ENCODE measurements around the gene PCDH8. TPM values are rescaled to one million over a fixed set of nuclear protein-coding genes. Genes with fewer than 3 reads are reported as not detected.
A peak's percentile ranks its signal among the peaks of the same experiment; 100 is the strongest.

PCDH8 gene
- total RNA-seq, 2 experiments from 2014 or later, result not detected

- H3K27me3 Mint-ChIP-seq, result peaks cover 77% of the 10 kb centered on the region
- no peak overlapping the region for H3K27ac Mint-ChIP-seq
- DNase-seq (peak; percentile 45), ATAC-seq (peak; percentile 25)
- no peaks in the 10 kb centered on the region for H3K36me3 Mint-ChIP-seq
- H3K4me1 Mint-ChIP-seq, result peaks cover 13% of the 10 kb centered on the region
- H3K4me3 Mint-ChIP-seq, result no peak overlapping the region
- no peaks in the 10 kb centered on the region for H3K9me3 Mint-ChIP-seq (ENCODE audit: low read depth)
- CTCF ChIA-PET, result interaction anchor here (1.0 kb wide), 2 partner anchors 121 to 182 kb away, joined by 3 to 4 read pairs; no protein-coding TSS in a partner anchor
These were observed 1.7 kb downstream of the PCDH8 start for GRCh38 chr13:52846567-52847321.

GRCh38 chr13:52845766-52846566 is 2.5 kb downstream of the PCDH8 start:
- Mint-ChIP-seq H3K9me3 (ENCODE audit: low read depth) (no peaks in the 10 kb centered on the region), H3K36me3 (no peaks in the 10 kb centered on the region), H3K27me3 (peaks cover 73% of the 10 kb centered on the region), H3K4me1 (peaks cover 10% of the 10 kb centered on the region), H3K4me3 (no peak overlapping the region), H3K27ac (peak overlapping the region; percentile 32)
- DNase-seq, result peak; percentile 46
- CTCF ChIA-PET, result interaction anchor here (0.9 to 1.0 kb wide), 2 partner anchors 181 to 193 kb away, joined by 3 to 4 read pairs; partner anchors contain the start of gene SUGT1
- peak; percentile 24 for ATAC-seq

- ATAC-seq, result no peak
- CTCF ChIA-PET, result interaction anchor here (0.9 kb wide), 1 partner anchor 192 kb away, joined by 3 read pairs; the partner anchor contains the start of gene SUGT1
- no peak for DNase-seq
- peaks cover 8% of the 10 kb centered on the region for H3K4me1 Mint-ChIP-seq
- peaks cover 69% of the 10 kb centered on the region for H3K27me3 Mint-ChIP-seq
- no peaks in the 10 kb centered on the region for H3K9me3 Mint-ChIP-seq (ENCODE audit: low read depth)
- H3K27ac Mint-ChIP-seq, result no peak overlapping the region
- H3K4me3 Mint-ChIP-seq, result no peak overlapping the region
- no peaks in the 10 kb centered on the region for H3K36me3 Mint-ChIP-seq
These were observed 3.1 kb downstream of the PCDH8 start for GRCh38 chr13:52845334-52845761.

- CTCF ChIA-PET, result no interaction called here
- no peak for DNase-seq
- Mint-ChIP-seq H3K27ac (no peak overlapping the region), H3K4me3 (no peak overlapping the region), H3K27me3 (peaks cover 69% of the 10 kb centered on the region), H3K4me1 (peaks cover 6% of the 10 kb centered on the region), H3K36me3 (no peaks in the 10 kb centered on the region), H3K9me3 (ENCODE audit: low read depth) (no peaks in the 10 kb centered on the region)
- no peak for ATAC-seq
These were observed 3.6 kb downstream of the PCDH8 start for GRCh38 chr13:52844836-52845235.

GRCh38 chr13:52842441-52842840 is 6.0 kb downstream of the PCDH8 start:
- H3K4me3 Mint-ChIP-seq, result no peak overlapping the region
- no peak overlapping the region for H3K27ac Mint-ChIP-seq
- DNase-seq, result no peak
- H3K9me3 Mint-ChIP-seq (ENCODE audit: low read depth), result no peaks in the 10 kb centered on the region
- peaks cover 62% of the 10 kb centered on the region for H3K27me3 Mint-ChIP-seq
- CTCF ChIA-PET, result no interaction called here
- peaks cover 6% of the 10 kb centered on the region for H3K4me1 Mint-ChIP-seq
- H3K36me3 Mint-ChIP-seq, result no peaks in the 10 kb centered on the region
- ATAC-seq, result no peak

- DNase-seq (no peak), ATAC-seq (no peak)
- Mint-ChIP-seq H3K4me1 (peaks cover 3% of the 10 kb centered on the region), H3K9me3 (ENCODE audit: low read depth) (no peaks in the 10 kb centered on the region), H3K27me3 (peaks cover 51% of the 10 kb centered on the region), H3K4me3 (no peak overlapping the region), H3K36me3 (no peaks in the 10 kb centered on the region), H3K27ac (no peak overlapping the region)
- CTCF ChIA-PET, result no interaction called here
These were observed 8.4 kb downstream of the PCDH8 start for GRCh38 chr13:52840066-52840465.

- no peak for DNase-seq
- H3K27ac Mint-ChIP-seq, result no peak overlapping the region
- peaks cover 2% of the 10 kb centered on the region for H3K4me1 Mint-ChIP-seq
- ATAC-seq, result no peak
- H3K4me3 Mint-ChIP-seq, result no peak overlapping the region
- peaks cover 47% of the 10 kb centered on the region for H3K27me3 Mint-ChIP-seq
- H3K9me3 Mint-ChIP-seq (ENCODE audit: low read depth), result no peaks in the 10 kb centered on the region
- CTCF ChIA-PET, result no interaction called here
- no peaks in the 10 kb centered on the region for H3K36me3 Mint-ChIP-seq
These were observed 9.9 kb downstream of the PCDH8 start for GRCh38 chr13:52838433-52839107.

- H3K4me1 Mint-ChIP-seq, result peaks cover 2% of the 10 kb centered on the region
These were observed 10.6 kb downstream of the PCDH8 start for GRCh38 chr13:52837850-52838249.

GRCh38 chr13:52835071-52835839 is 13.2 kb downstream of the PCDH8 start:
- Mint-ChIP-seq H3K4me1 (peaks cover 2% of the 10 kb centered on the region), H3K27ac (no peak overlapping the region), H3K36me3 (no peaks in the 10 kb centered on the region), H3K27me3 (peaks cover 40% of the 10 kb centered on the region), H3K9me3 (ENCODE audit: low read depth) (no peaks in the 10 kb centered on the region), H3K4me3 (no peak overlapping the region)
- ATAC-seq (no peak), DNase-seq (no peak)
- CTCF ChIA-PET, result no interaction called here

More at GRCh38 chr13:52837850-52838249, 10.6 kb downstream of the PCDH8 start:
- no peak overlapping the region for H3K4me3 Mint-ChIP-seq
- H3K27ac Mint-ChIP-seq, result no peak overlapping the region
- CTCF ChIA-PET, result no interaction called here
- H3K9me3 Mint-ChIP-seq (ENCODE audit: low read depth), result no peaks in the 10 kb centered on the region
- no peak for ATAC-seq
- H3K27me3 Mint-ChIP-seq, result peaks cover 40% of the 10 kb centered on the region
- no peak for DNase-seq
- H3K36me3 Mint-ChIP-seq, result no peaks in the 10 kb centered on the region

- Mint-ChIP-seq H3K27me3 (peaks cover 30% of the 10 kb centered on the region), H3K4me3 (no peak overlapping the region), H3K4me1 (peaks cover 2% of the 10 kb centered on the region), H3K27ac (no peak overlapping the region), H3K36me3 (no peaks in the 10 kb centered on the region), H3K9me3 (ENCODE audit: low read depth) (no peaks in the 10 kb centered on the region)
- ATAC-seq, result no peak
- CTCF ChIA-PET, result no interaction called here
- no peak for DNase-seq
These were observed 15.1 kb downstream of the PCDH8 start for GRCh38 chr13:52833296-52833875.

GRCh38 chr13:52832313-52832712 is 16.1 kb downstream of the PCDH8 start:
- Mint-ChIP-seq H3K9me3 (ENCODE audit: low read depth) (no peaks in the 10 kb centered on the region), H3K27ac (no peak overlapping the region), H3K36me3 (no peaks in the 10 kb centered on the region), H3K27me3 (peaks cover 23% of the 10 kb centered on the region), H3K4me3 (no peak overlapping the region), H3K4me1 (no peaks in the 10 kb centered on the region)
- ATAC-seq (no peak), DNase-seq (no peak)
- CTCF ChIA-PET, result no interaction called here

- H3K9me3 Mint-ChIP-seq (ENCODE audit: low read depth), result no peaks in the 10 kb centered on the region
- H3K4me3 Mint-ChIP-seq, result no peak overlapping the region
- CTCF ChIA-PET, result no interaction called here
- no peaks in the 10 kb centered on the region for H3K36me3 Mint-ChIP-seq
- no peak for ATAC-seq
- no peaks in the 10 kb centered on the region for H3K4me1 Mint-ChIP-seq
- no peak for DNase-seq
- H3K27ac Mint-ChIP-seq, result no peak overlapping the region
- H3K27me3 Mint-ChIP-seq, result peaks cover 23% of the 10 kb centered on the region
These were observed 17.5 kb downstream of the PCDH8 start for GRCh38 chr13:52830946-52831345.

Measured in activated CD8-positive, alpha-beta memory T cell treated with anti-CD3 and anti-CD28 coated beads, Interleukin-2, amount 10 ng/mL, durations not matched to agents 7 days and 5 days (primary cell).